HL-60 (cell line): ENCODE measurements around the gene SCAANT1.

Experiments used
- CTCF ChIP-seq: IDR thresholded peaks from one replicate; pipeline ENCODE4 v1.5.1; 2011; ENCODE audit warnings: low read length, control low read depth, inconsistent platforms; ENCODE audit not compliant: insufficient read depth
- POLR2AphosphoS5 ChIP-seq: IDR thresholded peaks from 2 replicates; pipeline ENCODE4 v1.6.1; 2012; ENCODE audit warnings: low read depth
- REST ChIP-seq: IDR thresholded peaks from 2 replicates; pipeline ENCODE4 v1.6.1; 2012; ENCODE audit warnings: low read depth; ENCODE audit not compliant: insufficient replicate concordance

GRCh38 chr3:63877737-63878393, 34.3 kb downstream of the SCAANT1 start:
- TF ChIP-seq POLR2AphosphoS5 (no peak), CTCF (no peak), REST (no peak)
